Gastrocnemius medialis (tissue), 4 donors: ENCODE results near the gene PAPPA2.

Experiments
- POLR2A ChIP-seq, 2 donors: fragments of 450-650 bp; IDR thresholded peaks; one replicate each; pipeline ENCODE4 v1.6.1; 2017; ENCODE audit warnings: antibody characterized with exemption in 2 of 2, mild to moderate bottlenecking in 2 of 2, moderate library complexity in 2 of 2
- TF ChIP-seq, protein P1 (sequence below), 5 experiments: fragments of 450-650 bp in 3 of 5; fragments of 200-600 bp in 2 of 5; sonication (generic) in 2 of 5; IDR thresholded peaks in 4 of 5; conservative IDR thresholded peaks in 1 of 5; 1 replicate in 4 of 5; 2 replicates in 1 of 5; pipeline ENCODE4 v1.5.1; 2016 to 2019; ENCODE audit warnings: antibody characterized with exemption in 5 of 5, mild to moderate bottlenecking in 3 of 5, moderate library complexity in 3 of 5

- TF ChIP-seq POLR2A (IDR thresholded peaks at IDR 0.05), result no peak
- TF ChIP-seq, protein P1, sequence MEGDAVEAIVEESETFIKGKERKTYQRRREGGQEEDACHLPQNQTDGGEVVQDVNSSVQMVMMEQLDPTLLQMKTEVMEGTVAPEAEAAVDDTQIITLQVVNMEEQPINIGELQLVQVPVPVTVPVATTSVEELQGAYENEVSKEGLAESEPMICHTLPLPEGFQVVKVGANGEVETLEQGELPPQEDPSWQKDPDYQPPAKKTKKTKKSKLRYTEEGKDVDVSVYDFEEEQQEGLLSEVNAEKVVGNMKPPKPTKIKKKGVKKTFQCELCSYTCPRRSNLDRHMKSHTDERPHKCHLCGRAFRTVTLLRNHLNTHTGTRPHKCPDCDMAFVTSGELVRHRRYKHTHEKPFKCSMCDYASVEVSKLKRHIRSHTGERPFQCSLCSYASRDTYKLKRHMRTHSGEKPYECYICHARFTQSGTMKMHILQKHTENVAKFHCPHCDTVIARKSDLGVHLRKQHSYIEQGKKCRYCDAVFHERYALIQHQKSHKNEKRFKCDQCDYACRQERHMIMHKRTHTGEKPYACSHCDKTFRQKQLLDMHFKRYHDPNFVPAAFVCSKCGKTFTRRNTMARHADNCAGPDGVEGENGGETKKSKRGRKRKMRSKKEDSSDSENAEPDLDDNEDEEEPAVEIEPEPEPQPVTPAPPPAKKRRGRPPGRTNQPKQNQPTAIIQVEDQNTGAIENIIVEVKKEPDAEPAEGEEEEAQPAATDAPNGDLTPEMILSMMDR (IDR thresholded peaks at IDR 0.05 in 4 of 5, conservative IDR thresholded peaks at IDR 0.05 in 1 of 5), result no peak
Observed at GRCh38 chr1:176869577-176869976, 406.6 kb downstream of the PAPPA2 start.
